Upper lobe of left lung (tissue), 6 donors: ENCODE measurements around the gene SLC25A6. TPM values are rescaled to one million over a fixed set of nuclear protein-coding genes. Genes with fewer than 3 reads are reported as not detected.

Experiments used
- ATAC-seq, 2 donors: fragments of 200-7000 bp; cut with Tn5 transposase; one replicate each; pipeline ENCODE4 v1.9.1; 2022; ENCODE audit warnings: mild to moderate bottlenecking in 2 of 2, moderate library complexity in 2 of 2; ENCODE audit not compliant: low FRiP score in 2 of 2
- DNase-seq, 2 donors: peaks; one replicate each; pipeline ENCODE4 v3.0.0-alpha.2; 2019 to 2020
- H3K27ac ChIP-seq, 4 donors: fragments of 200-600 bp; sonication (generic); one replicate each; pipeline ENCODE4 v1.5.1; 2016 to 2019
- H3K27me3 ChIP-seq, 4 donors: fragments of 200-600 bp; sonication (generic); one replicate each; pipeline ENCODE4 v1.5.1; 2017 to 2019
- H3K36me3 ChIP-seq, 4 donors: fragments of 200-600 bp; sonication (generic); one replicate each; pipeline ENCODE4 v1.5.1; 2016 to 2019
- H3K4me1 ChIP-seq, 4 donors: fragments of 200-600 bp; sonication (generic); one replicate each; pipeline ENCODE4 v1.5.1; 2018 to 2019
- H3K4me3 ChIP-seq, 4 donors: fragments of 200-600 bp; sonication (generic); one replicate each; pipeline ENCODE4 v1.5.1; 2017 to 2019; ENCODE audit warnings: mild to moderate bottlenecking in 2 of 4, moderate library complexity in 1 of 4
- H3K9me3 ChIP-seq, 4 donors: fragments of 200-600 bp; sonication (generic); one replicate each; pipeline ENCODE4 v1.5.1; 2018 to 2019
- CTCF ChIP-seq, 6 experiments: fragments of 450-650 bp in 4 of 6; fragments of 200-600 bp in 2 of 6; sonication (generic) in 2 of 6; IDR thresholded peaks; one replicate each; pipeline ENCODE4 v1.5.1; 2016 to 2019; ENCODE audit warnings: antibody characterized with exemption in 6 of 6
- EP300 ChIP-seq, 4 donors: sonication (generic); formaldehyde crosslinking; IDR thresholded peaks; one replicate each; pipeline ENCODE4 v1.5.1; 2017; ENCODE audit warnings: antibody characterized with exemption in 4 of 4, control low read depth in 2 of 4
- POLR2A ChIP-seq, 4 donors: fragments of 450-650 bp; IDR thresholded peaks; one replicate each; pipeline ENCODE4 v1.5.1; 2016 to 2017; ENCODE audit warnings: antibody characterized with exemption in 4 of 4, mild to moderate bottlenecking in 2 of 4
- POLR2AphosphoS5 ChIP-seq, 2 donors: sonication (generic); formaldehyde crosslinking; IDR thresholded peaks; one replicate each; pipeline ENCODE4 v1.5.1; 2017; ENCODE audit warnings: antibody characterized with exemption in 2 of 2
- WGBS, 2 donors: methylation state at CpG; one replicate each; pipeline ENCODE4 v1.1.5; 2017 to 2018; 5-methylcytosine and 5-hydroxymethylcytosine counted together
- total RNA-seq, 6 donors: library from RNA; depleted of rRNA in 4 of 6; stranded (reverse); fragments of >200 nt in 4 of 6; gene quantifications; one replicate each; pipeline versions ENCODE4 v1.1.0 to v1.2.1, GENCODE V29; 2016 to 2021
- donor health status: DM: no; HTN: no; CAD: no; lungs with moderate emphysema.
- donor health status: DM: no; HTN: yes; CAD: no; lungs with severe emphysema.

The SLC25A6 gene
- total RNA-seq, 6 donors from 2014 or later: 158 to 460 (median 285) TPM

GRCh38 chrX:1403228-1403627 lies 11.3 kb upstream of the SLC25A6 start:
- 99 to 100% methylated on average over 9 to 10 of the region's 10 CpGs for WGBS, 2 donors
- H3K36me3 ChIP-seq: peaks cover 6 to 65% (median 53%) of the 10 kb centered on the region in 4 donors
- DNase-seq: no peak

GRCh38 chrX:1401611-1402430 lies 9.9 kb upstream of the SLC25A6 start:
- no peaks in the 10 kb centered on the region for H3K4me1 ChIP-seq
- H3K27ac ChIP-seq: no peak overlapping the region
- ATAC-seq: peak in 1 of 2 donors; percentile 32
- no peaks in the 10 kb centered on the region for H3K9me3 ChIP-seq
- 93 to 96% methylated on average over 23 to 30 of the region's 30 CpGs for WGBS, 2 donors
- no peak for TF ChIP-seq CTCF (IDR thresholded peaks at IDR 0.05)
- TF ChIP-seq POLR2AphosphoS5 (IDR thresholded peaks at IDR 0.05): no peak
- no peak for TF ChIP-seq POLR2A (IDR thresholded peaks at IDR 0.05)
- H3K36me3 ChIP-seq: peaks cover 0 to 53% (median 41%) of the 10 kb centered on the region in 4 donors
- DNase-seq: no peak
- H3K27me3 ChIP-seq: no peaks in the 10 kb centered on the region
- no peak overlapping the region for H3K4me3 ChIP-seq

More at GRCh38 chrX:1403228-1403627, 11.3 kb upstream of the SLC25A6 start:
- Histone ChIP-seq H3K9me3 (no peaks in the 10 kb centered on the region), H3K4me1 (no peaks in the 10 kb centered on the region), H3K27me3 (no peaks in the 10 kb centered on the region), H3K27ac (no peak overlapping the region), H3K4me3 (no peak overlapping the region)
- no peak for ATAC-seq
- no peak for TF ChIP-seq POLR2AphosphoS5 (IDR thresholded peaks at IDR 0.05)
- TF ChIP-seq CTCF (IDR thresholded peaks at IDR 0.05): no peak
- no peak for TF ChIP-seq POLR2A (IDR thresholded peaks at IDR 0.05)
- no peak for TF ChIP-seq EP300 (IDR thresholded peaks at IDR 0.05)

GRCh38 chrX:1400742-1401471 lies 9.0 kb upstream of the SLC25A6 start:
- WGBS, 2 donors: 87 to 88% methylated on average over 17 to 25 of the region's 27 CpGs
- Histone ChIP-seq H3K27me3 (no peaks in the 10 kb centered on the region), H3K36me3 (peaks cover 0 to 47% (median 34%) of the 10 kb centered on the region in 4 donors), H3K27ac (no peak overlapping the region), H3K4me3 (no peak overlapping the region), H3K9me3 (no peaks in the 10 kb centered on the region), H3K4me1 (no peaks in the 10 kb centered on the region)
- ATAC-seq: no peak
- TF ChIP-seq POLR2AphosphoS5 (IDR thresholded peaks at IDR 0.05): no peak
- no peak for TF ChIP-seq CTCF (IDR thresholded peaks at IDR 0.05)
- TF ChIP-seq POLR2A (IDR thresholded peaks at IDR 0.05): no peak
- no peak for TF ChIP-seq EP300 (IDR thresholded peaks at IDR 0.05)
- DNase-seq: no peak

- TF ChIP-seq EP300 (IDR thresholded peaks at IDR 0.05) (no peak), POLR2AphosphoS5 (IDR thresholded peaks at IDR 0.05) (no peak), POLR2A (IDR thresholded peaks at IDR 0.05) (no peak), CTCF (IDR thresholded peaks at IDR 0.05) (no peak)
- H3K4me3 ChIP-seq: no peak overlapping the region
- no peaks in the 10 kb centered on the region for H3K9me3 ChIP-seq
- H3K36me3 ChIP-seq: peaks cover 0 to 38% (median 26%) of the 10 kb centered on the region in 4 donors
- no peaks in the 10 kb centered on the region for H3K4me1 ChIP-seq
- no peaks in the 10 kb centered on the region for H3K27me3 ChIP-seq
- ATAC-seq: no peak
- no peak for DNase-seq
- no peak overlapping the region for H3K27ac ChIP-seq
- 96 to 97% methylated on average over 12 of the region's 12 CpGs for WGBS, 2 donors
Measured at GRCh38 chrX:1400049-1400448, 8.1 kb upstream of the SLC25A6 start.
